ENCODE results near the gene NRN1L.
"Not testable (repeated sequence)": the region's sequence is repeated elsewhere in the genome, so short reads cannot be mapped to it uniquely, and the experiment has no call there.

NRN1L gene

GRCh38 chr16:67910158-67910557, 25.5 kb downstream of the NRN1L start:
- no peak overlapping the region for H3K4me3 ChIP-seq (ENCODE audit: low read depth, low read length)
- no peak overlapping the region for H3K27ac ChIP-seq
- no peak for DNase-seq
- peaks cover 15% of the 10 kb centered on the region for H3K36me3 ChIP-seq (replicated peaks)
- in situ Hi-C loops (cut with HindIII; ENCODE audit: low pct_ligation_motif_present, low sequenced_read_pairs): loop anchor here (25.0 kb wide), 2 partner anchors 98 to 198 kb away; partner anchors contain the start of genes GFOD2, RANBP10 and TSNAXIP1
- no peaks in the 10 kb centered on the region for H3K27me3 ChIP-seq (replicated peaks)
- no peak for TF ChIP-seq CTCF (IDR thresholded peaks at IDR 0.05; ENCODE audit: low read depth, low read length, missing control alignments)

DNA sequence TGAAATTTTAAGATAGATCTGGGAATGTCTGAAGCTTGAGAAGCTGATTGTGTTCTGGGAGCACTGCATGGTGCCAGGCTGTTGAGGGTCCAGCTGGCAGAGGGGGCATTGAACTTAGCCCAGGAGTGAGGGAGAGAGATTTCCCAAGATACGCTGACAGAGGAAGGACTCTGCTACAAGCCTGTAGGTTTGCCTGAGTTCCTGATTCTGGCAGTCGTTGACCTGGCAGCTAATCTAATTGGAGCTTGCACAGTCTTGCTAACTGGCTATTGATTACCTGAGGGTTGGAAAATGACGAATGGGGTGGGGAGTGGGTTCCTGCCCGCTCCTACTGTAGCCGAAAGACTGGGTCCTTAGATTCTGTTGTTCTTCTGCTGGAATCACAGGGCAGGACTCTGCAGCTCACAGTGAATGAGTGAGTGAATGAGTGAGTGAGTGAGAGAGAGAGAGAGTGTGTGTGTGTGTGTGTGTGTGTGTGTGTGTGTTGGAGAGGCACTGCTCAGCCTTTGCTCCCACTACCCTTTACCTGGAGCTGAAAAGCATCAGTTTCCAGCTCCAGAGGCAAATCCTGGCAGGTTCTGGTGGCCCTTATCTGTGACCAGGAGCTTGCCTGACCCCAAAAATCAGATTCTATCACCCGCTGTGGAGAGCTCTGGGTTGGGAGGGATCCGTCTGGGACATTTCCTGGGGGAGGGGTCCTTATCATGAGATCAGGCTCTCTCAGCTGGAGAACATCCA, 30.2 kb downstream of the NRN1L start:
- Histone ChIP-seq H3K4me3 (ENCODE audit: low read depth, low read length) (no peak overlapping the region), H3K36me3 (replicated peaks) (peaks cover 6% of the 10 kb centered on the region), H3K27ac (no peak overlapping the region), H3K27me3 (replicated peaks) (no peaks in the 10 kb centered on the region)
- in situ Hi-C loops (cut with HindIII; ENCODE audit: low pct_ligation_motif_present, low sequenced_read_pairs): loop anchor here (25.0 kb wide), 2 partner anchors 103 to 203 kb away; partner anchors contain the start of genes GFOD2, RANBP10 and TSNAXIP1
- DNase-seq: no peak
- no peak for TF ChIP-seq CTCF (IDR thresholded peaks at IDR 0.05; ENCODE audit: low read depth, low read length, missing control alignments)

GRCh38 chr16:67915496-67915769, 30.7 kb downstream of the NRN1L start:
- H3K4me3 ChIP-seq (ENCODE audit: low read depth, low read length); H3K27ac ChIP-seq; DNase-seq; H3K27me3 ChIP-seq (replicated peaks); H3K36me3 ChIP-seq (replicated peaks): not testable (repeated sequence)
- in situ Hi-C loops (cut with HindIII; ENCODE audit: low pct_ligation_motif_present, low sequenced_read_pairs): loop anchor here (25.0 kb wide), 2 partner anchors 103 to 203 kb away; partner anchors contain the start of genes GFOD2, RANBP10 and TSNAXIP1

DNA sequence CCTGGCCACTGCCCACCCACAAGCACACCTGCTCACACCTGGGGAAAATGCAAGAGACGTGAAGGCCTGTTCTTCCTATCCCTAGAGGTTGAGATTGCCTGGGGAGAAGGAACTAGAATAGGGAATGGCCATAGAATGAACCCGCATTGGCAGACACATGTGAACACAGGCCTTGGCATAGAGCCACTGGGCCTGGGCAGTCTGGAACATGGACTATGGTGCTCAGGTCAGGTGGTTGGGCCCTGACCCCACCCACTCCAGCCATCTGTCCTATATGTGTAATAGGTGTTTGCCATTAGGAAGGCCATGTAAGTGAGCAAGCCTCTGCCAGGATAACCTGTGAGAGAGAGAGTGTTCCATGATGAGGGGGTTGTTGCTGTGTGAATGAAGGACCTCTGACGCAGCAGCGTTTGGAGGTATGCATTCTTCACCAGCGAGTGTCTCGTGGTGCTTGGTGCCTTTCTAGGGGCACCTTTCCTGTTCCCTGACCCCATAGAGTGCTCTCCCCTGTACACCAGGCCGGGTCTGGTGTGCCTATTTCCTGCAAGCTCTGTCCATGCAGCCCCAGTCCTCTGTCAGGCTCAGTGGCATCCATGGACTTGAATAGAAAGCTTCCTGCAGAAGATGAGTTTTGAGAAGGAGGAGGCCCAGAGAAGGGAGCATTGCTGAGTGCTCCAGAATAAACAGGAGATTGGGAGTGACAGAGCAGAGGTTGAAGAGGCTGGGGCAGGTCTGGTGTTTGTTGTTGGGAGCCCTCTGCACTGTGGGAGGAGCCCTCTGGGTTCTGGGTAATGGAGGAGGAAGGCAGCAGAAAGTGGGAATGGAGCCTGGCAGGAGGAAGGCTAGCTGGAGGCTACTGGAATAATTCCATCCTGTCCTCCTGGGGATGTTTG, 31.4 kb downstream of the NRN1L start:
- Histone ChIP-seq H3K27me3 (replicated peaks) (no peaks in the 10 kb centered on the region), H3K27ac (no peak overlapping the region), H3K4me3 (ENCODE audit: low read depth, low read length) (no peak overlapping the region), H3K36me3 (replicated peaks) (peaks cover 3% of the 10 kb centered on the region)
- TF ChIP-seq CTCF (IDR thresholded peaks at IDR 0.05; ENCODE audit: low read depth, low read length, missing control alignments): no peak
- in situ Hi-C loops (cut with HindIII; ENCODE audit: low pct_ligation_motif_present, low sequenced_read_pairs): loop anchor here (25.0 kb wide), 2 partner anchors 104 to 204 kb away; partner anchors contain the start of genes GFOD2, RANBP10 and TSNAXIP1
- DNase-seq: no peak

GRCh38 chr16:67917140-67917851, 32.6 kb downstream of the NRN1L start:
- peaks cover 3% of the 10 kb centered on the region for H3K36me3 ChIP-seq (replicated peaks)
- no peak for TF ChIP-seq CTCF (IDR thresholded peaks at IDR 0.05; ENCODE audit: low read depth, low read length, missing control alignments)
- no peak overlapping the region for H3K27ac ChIP-seq
- H3K27me3 ChIP-seq (replicated peaks): no peaks in the 10 kb centered on the region
- in situ Hi-C loops (cut with HindIII; ENCODE audit: low pct_ligation_motif_present, low sequenced_read_pairs): loop anchor here (25.0 kb wide), 2 partner anchors 105 to 205 kb away; partner anchors contain the start of genes GFOD2, RANBP10 and TSNAXIP1
- DNase-seq: no peak
- no peak overlapping the region for H3K4me3 ChIP-seq (ENCODE audit: low read depth, low read length)
